H1 (cell line): Measurements from ENCODE around the gene CPA4. TPM values are rescaled to one million over a fixed set of nuclear protein-coding genes. Genes with fewer than 3 reads are reported as not detected.

ENCODE experiments used
- BRCA1 ChIP-seq: IDR thresholded peaks from 2 replicates; pipeline ENCODE4 v1.6.1; 2012; ENCODE audit warnings: low read depth, low read length, improper control_type of control experiment
- polyA plus RNA-seq, 7 experiments: library from polyadenylated mRNA; depleted of rRNA in 3 of 7; stranded (reverse) in 5 of 7; unstranded in 2 of 7; fragments of >200 nt in 5 of 7; fragments of 200-250 nt in 2 of 7; gene quantifications; 1 replicate in 5 of 7; 2 replicates in 1 of 7; 4 replicates in 1 of 7; pipeline versions ENCODE4 v1.2.1 to v1.2.3, GENCODE V29; 2011 to 2013; ENCODE audit warnings: missing spikeins in 2 of 7, mixed read lengths in 2 of 7
- total RNA-seq: library from RNA; stranded (reverse); fragmentation: NEBNext Ultra II Directional; extraction: Animal tissue kit (Norgen Biotek cat#: 25700); gene quantifications from 2 replicates; pipeline ENCODE4 v1.2.1, GENCODE V29; 2021
- TF ChIP-seq, protein P1 (sequence below): fragments of 300-600 bp; sonication (generic); IDR thresholded peaks from 2 replicates; pipeline ENCODE4 v1.7.1; 2012; ENCODE audit warnings: low read length, moderate library complexity, mild to moderate bottlenecking, inconsistent platforms; ENCODE audit not compliant: insufficient replicate concordance

CPA4 gene
- total and polyA plus RNA-seq, 2 of the 8 experiments (the other 6 are each of a cell fraction or from before 2014, with no cell fraction given), result 0.03 TPM; not detected in 1

DNA sequence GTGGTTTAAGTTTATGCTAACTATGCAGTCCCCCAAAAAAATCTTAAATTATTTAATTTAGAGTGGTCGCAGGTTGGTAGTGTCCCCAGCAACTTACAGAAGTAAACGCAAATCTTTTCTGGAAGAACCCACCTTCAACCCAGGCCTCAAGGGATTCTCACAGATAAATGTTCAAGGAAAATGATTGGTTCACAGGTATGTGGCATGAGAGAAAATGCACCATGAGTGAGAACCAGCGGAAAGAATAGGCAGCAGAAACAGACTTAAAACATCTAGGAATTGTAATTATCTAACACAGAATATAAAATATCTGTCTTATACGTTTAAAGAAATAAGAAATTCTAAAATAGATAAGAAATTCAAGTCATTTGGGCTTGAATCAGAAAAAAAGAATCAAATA lies 48.9 kb downstream of the CPA4 start (continued):
- TF ChIP-seq, protein P1, sequence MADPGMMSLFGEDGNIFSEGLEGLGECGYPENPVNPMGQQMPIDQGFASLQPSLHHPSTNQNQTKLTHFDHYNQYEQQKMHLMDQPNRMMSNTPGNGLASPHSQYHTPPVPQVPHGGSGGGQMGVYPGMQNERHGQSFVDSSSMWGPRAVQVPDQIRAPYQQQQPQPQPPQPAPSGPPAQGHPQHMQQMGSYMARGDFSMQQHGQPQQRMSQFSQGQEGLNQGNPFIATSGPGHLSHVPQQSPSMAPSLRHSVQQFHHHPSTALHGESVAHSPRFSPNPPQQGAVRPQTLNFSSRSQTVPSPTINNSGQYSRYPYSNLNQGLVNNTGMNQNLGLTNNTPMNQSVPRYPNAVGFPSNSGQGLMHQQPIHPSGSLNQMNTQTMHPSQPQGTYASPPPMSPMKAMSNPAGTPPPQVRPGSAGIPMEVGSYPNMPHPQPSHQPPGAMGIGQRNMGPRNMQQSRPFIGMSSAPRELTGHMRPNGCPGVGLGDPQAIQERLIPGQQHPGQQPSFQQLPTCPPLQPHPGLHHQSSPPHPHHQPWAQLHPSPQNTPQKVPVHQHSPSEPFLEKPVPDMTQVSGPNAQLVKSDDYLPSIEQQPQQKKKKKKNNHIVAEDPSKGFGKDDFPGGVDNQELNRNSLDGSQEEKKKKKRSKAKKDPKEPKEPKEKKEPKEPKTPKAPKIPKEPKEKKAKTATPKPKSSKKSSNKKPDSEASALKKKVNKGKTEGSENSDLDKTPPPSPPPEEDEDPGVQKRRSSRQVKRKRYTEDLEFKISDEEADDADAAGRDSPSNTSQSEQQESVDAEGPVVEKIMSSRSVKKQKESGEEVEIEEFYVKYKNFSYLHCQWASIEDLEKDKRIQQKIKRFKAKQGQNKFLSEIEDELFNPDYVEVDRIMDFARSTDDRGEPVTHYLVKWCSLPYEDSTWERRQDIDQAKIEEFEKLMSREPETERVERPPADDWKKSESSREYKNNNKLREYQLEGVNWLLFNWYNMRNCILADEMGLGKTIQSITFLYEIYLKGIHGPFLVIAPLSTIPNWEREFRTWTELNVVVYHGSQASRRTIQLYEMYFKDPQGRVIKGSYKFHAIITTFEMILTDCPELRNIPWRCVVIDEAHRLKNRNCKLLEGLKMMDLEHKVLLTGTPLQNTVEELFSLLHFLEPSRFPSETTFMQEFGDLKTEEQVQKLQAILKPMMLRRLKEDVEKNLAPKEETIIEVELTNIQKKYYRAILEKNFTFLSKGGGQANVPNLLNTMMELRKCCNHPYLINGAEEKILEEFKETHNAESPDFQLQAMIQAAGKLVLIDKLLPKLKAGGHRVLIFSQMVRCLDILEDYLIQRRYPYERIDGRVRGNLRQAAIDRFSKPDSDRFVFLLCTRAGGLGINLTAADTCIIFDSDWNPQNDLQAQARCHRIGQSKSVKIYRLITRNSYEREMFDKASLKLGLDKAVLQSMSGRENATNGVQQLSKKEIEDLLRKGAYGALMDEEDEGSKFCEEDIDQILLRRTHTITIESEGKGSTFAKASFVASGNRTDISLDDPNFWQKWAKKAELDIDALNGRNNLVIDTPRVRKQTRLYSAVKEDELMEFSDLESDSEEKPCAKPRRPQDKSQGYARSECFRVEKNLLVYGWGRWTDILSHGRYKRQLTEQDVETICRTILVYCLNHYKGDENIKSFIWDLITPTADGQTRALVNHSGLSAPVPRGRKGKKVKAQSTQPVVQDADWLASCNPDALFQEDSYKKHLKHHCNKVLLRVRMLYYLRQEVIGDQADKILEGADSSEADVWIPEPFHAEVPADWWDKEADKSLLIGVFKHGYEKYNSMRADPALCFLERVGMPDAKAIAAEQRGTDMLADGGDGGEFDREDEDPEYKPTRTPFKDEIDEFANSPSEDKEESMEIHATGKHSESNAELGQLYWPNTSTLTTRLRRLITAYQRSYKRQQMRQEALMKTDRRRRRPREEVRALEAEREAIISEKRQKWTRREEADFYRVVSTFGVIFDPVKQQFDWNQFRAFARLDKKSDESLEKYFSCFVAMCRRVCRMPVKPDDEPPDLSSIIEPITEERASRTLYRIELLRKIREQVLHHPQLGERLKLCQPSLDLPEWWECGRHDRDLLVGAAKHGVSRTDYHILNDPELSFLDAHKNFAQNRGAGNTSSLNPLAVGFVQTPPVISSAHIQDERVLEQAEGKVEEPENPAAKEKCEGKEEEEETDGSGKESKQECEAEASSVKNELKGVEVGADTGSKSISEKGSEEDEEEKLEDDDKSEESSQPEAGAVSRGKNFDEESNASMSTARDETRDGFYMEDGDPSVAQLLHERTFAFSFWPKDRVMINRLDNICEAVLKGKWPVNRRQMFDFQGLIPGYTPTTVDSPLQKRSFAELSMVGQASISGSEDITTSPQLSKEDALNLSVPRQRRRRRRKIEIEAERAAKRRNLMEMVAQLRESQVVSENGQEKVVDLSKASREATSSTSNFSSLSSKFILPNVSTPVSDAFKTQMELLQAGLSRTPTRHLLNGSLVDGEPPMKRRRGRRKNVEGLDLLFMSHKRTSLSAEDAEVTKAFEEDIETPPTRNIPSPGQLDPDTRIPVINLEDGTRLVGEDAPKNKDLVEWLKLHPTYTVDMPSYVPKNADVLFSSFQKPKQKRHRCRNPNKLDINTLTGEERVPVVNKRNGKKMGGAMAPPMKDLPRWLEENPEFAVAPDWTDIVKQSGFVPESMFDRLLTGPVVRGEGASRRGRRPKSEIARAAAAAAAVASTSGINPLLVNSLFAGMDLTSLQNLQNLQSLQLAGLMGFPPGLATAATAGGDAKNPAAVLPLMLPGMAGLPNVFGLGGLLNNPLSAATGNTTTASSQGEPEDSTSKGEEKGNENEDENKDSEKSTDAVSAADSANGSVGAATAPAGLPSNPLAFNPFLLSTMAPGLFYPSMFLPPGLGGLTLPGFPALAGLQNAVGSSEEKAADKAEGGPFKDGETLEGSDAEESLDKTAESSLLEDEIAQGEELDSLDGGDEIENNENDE, result no peak
- no peak for TF ChIP-seq BRCA1
